Superior temporal gyrus (tissue), 1 donor: ENCODE results near the gene USP13.
"Not testable (repeated sequence)": the region's sequence is repeated elsewhere in the genome, so short reads cannot be mapped to it uniquely, and the experiment has no call there.

ENCODE experiments used
- DNase-seq: peaks from one replicate; pipeline ENCODE4 v3.0.0-alpha.2; 2016; ENCODE audit errors: extremely low spot score

Gene USP13, protein sequence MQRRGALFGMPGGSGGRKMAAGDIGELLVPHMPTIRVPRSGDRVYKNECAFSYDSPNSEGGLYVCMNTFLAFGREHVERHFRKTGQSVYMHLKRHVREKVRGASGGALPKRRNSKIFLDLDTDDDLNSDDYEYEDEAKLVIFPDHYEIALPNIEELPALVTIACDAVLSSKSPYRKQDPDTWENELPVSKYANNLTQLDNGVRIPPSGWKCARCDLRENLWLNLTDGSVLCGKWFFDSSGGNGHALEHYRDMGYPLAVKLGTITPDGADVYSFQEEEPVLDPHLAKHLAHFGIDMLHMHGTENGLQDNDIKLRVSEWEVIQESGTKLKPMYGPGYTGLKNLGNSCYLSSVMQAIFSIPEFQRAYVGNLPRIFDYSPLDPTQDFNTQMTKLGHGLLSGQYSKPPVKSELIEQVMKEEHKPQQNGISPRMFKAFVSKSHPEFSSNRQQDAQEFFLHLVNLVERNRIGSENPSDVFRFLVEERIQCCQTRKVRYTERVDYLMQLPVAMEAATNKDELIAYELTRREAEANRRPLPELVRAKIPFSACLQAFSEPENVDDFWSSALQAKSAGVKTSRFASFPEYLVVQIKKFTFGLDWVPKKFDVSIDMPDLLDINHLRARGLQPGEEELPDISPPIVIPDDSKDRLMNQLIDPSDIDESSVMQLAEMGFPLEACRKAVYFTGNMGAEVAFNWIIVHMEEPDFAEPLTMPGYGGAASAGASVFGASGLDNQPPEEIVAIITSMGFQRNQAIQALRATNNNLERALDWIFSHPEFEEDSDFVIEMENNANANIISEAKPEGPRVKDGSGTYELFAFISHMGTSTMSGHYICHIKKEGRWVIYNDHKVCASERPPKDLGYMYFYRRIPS

DNA sequence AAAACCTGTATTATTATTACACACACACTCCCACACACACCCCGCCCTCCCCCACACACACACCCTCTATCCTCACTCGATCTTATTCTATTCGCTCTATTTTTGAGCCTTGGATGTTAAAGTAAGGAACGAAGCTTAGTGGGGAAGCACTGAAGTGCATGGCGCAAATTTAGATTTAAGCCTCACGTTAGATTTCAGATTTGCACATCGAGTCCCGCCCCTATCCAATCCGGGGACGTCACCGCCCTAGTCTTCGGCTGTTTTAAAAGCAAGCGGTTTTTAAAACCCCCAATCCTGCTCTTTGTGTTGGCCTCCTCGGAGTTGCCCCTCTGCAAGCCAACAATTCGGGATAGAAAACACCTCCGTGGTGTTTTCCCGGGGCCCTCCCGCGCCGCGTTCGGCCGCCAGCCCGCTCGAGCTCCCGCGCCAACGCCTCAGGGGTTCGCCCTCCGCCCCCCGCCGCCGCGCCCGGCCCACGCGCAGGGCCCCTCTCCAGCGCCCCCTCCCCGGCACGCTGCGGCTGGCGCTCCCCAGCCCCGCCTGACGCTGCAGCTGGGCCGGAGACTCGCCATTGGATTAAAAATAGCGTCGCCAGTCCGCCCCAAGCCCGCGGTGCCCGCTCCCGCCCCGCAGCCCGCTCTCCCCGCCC, at the start of gene USP13:
USP13 (plus strand) TSS at position 594 of the 649 bp plus-strand sequence. CDS start 186 bp downstream, outside the sequence.
- DNase-seq, result peak; percentile 82

DNA sequence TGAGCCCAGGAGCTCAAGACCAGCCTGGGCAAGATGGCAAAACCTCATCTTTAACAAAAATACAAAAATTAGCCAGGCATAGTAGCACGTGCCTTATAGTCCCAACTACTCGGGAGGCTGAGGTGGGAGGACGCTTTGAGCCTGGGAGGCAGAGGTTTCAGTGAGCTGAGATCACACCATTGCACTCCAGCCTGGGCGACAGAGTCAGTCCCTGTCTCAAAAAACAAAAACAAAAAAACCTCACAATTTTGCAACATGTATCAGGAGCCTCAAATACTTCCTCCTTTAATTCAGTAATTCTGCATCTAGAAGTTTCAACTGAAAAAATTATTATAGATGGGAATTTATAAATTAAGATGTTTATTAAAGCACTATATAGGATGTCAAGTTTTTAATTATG, 49.5 kb upstream of the USP13 start:
- no peak for DNase-seq

DNA sequence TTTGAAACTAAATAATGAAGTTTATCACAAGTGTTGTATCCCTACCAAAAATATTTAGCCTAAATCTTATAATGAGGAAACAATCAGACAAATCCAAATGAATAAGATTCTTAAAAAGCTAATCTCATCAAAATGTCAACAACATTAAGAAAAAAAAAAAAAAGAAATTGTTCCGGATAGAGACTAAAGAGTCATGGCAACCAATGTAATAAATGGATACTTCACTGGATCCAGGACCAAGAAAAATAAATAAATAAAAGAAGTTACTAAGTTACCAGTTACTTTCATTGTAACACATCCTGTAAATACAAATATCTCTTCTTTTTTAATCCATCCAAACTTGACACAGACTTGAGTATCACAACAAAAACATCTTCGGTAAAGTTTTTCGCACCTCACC, 49.0 kb upstream of the USP13 start:
- DNase-seq, result no peak

DNA sequence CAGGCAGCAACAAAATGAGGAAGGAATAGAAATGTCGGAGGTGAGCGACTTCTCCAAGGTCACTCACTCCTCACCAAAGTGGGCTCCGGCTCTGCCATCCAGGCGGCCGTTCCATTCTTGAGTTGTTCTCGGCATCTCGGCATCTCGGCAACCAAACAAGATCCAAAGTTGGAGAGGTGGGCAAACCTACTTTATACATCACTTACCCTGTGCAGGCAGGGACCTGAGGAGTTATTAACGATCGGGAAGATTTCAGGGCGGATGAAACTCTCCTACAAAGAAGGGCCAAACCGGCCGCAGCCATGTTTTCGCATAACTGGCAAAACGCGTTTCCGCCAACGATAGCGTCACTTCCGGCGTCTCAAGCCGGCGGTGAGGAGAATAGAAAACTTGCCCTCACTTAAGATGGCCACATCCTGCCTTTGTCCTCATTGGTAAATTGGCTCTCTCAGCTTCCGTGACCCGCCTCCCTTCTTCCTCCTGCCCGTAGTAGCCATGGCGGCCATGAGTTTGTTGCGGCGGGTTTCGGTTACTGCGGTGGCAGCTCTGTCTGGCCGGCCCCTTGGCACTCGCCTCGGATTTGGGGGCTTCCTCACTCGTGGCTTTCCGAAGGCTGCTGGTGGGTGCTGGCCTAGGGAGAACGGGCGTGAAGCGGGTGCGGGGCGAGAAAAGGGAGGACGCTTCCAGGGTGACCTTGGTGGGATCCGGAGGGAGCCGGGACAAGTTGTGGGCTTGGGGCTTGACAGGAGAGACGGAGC, 48.3 kb upstream of the USP13 start, which contains the start of the genes MRPL47 and NDUFB5:
MRPL47 (minus strand) TSS at position 318 of the 758 bp plus-strand sequence; CDS start at position 304, 14 bp downstream.
NDUFB5 (plus strand) TSS at position 474 of the 758 bp plus-strand sequence; CDS start at position 496, 22 bp downstream.
- peak; percentile 100 for DNase-seq

DNA sequence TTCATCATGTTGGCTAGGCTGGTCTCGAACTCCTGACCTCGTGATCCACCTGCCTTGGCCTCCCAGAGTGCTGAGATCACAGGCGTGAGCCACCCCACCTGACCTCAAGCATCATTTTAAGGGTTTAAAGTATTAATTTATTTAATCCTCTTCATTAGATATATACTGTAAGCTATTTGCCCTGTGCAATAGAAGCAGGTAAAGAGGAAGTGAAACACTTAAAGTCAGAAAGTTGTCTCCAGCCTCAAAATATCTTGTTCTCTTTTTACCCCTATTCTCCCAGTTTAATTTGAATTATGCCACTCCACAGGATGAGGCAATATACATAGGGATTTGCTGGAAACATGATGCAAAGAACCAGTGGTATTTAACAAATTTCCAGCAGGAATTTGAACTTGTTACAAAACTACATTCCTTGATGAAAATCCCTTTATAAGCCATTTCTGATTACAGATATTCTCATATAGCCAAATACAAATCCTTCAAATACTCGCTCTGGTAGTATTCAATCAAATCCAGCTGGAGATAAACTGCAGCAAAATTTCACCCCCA, 46.2 kb upstream of the USP13 start:
- no peak for DNase-seq

DNA sequence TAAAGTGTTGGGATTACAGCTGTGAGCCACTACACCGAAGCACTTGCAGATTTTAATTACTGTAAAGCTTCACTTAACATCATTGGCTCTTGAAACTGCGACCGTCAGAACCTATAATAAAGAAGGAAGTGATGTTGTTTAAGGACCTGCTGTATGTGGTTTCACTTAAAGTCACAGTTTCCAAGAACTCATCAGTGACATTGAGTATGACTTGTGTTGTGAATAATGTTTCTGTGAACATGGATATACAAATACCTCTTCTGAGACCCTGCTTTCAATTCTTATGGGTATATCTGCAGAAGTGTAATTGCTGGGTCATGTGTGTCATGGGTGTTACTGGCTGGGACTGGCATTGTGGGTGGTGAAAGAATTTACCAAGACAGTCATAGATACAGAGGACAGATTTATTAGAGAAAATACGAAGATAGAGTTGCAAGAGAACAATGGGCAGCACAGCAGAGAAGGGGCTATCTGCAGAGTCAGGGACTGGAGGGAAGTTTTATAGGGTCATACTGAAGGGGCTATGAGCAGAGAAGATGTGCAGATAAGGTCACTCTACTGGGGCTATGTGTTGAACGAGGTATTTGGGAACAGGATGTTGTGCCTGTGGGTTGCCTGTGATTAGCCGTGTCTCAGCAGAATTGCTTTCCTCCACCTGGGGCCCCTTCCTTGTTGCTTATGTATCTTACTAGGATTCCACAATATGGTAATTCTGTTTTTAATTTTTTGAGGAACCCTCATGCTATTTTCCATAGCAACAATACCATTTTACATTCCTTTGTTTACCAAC, 43.7 kb upstream of the USP13 start:
- no peak for DNase-seq

DNA sequence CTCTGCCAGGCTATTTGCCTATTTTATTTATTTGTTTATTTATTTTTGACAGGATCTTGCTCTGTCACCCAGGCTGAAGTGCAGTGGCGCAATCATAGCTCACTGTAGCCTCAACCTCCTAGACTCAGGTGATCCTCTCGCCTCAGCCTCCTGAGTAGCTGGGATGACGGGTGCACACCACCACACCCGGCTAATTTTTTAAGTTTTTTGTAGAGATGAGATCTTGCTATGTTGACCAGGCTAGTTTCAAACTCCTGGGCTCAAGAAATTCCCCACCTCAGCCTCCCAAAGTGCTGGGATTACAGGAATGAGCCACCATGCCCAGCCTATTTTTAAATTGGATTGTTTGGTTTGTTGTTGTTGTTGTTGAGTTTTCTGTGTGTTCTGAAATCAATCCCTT, 42.8 kb upstream of the USP13 start:
- DNase-seq, result no peak

DNA sequence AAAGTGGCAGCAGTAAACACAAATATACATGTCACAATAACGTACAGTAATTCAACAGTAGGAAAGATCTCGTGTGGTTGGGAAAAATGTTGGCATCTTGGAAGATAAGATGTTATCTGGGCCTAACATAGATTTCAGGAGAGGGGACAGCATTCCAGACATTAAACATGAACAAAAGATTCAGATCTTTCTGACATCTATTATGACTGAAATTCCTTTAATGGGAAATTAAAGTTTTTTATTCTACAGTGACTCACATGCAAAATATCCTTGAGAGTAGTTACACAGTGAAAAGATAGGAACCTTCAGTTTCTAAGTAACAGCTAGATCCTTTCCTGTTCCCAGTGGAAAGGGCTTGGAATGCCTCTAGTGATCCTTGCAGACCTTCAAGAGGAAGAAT, 39.0 kb upstream of the USP13 start:
- DNase-seq, result no peak

DNA sequence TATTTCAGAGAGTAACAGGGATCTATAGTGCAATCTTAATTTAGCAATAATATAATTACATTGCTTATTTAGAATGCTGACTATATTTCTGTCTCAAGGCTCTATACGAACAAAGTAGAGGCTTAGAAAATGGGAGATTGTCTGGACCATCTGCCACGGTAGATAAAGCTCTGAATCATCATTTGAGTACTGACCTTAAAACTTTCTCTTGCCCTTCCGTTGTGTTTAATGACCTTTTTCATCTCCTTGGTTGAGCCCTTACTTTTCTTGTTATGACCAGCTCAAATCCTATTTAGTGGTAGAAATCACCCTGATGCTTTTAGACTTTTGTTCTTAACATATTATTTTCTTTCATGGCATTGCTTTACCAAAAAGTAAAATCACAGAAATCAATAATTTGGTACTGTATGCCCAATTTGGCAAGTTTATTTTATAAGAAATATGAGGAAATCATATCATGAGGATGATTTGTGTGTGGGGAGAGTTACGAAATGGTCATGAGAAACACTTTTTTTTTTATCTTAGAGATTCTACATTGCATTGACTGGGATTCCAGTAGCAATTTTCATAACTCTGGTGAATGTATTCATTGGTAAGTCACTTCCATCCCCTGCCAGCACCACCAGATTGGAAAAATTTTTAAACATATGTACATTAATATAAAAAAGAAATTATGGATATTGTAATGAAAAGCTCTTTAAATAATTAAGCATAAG, 37.2 kb upstream of the USP13 start:
- no peak for DNase-seq

DNA sequence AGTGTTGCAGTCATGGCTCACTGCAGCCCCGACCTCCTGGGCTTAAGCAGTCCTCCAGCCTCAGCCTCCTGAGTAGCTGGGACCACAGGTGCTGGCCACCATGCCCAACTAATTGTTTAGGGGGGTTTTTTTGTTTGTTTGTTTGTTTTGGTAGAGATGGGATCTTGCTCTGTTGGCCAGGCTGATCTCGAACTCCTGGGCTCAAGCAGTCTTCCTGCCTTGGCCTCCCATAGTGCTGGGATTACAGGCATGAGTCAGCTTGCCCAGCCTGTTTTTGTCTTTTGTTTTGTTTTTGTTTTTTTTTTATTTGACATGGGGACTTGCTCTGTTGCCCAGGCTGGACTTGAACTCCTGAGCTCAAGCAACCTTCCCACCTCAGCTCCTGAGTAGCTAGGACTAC, 30.8 kb upstream of the USP13 start:
- no peak for DNase-seq

DNA sequence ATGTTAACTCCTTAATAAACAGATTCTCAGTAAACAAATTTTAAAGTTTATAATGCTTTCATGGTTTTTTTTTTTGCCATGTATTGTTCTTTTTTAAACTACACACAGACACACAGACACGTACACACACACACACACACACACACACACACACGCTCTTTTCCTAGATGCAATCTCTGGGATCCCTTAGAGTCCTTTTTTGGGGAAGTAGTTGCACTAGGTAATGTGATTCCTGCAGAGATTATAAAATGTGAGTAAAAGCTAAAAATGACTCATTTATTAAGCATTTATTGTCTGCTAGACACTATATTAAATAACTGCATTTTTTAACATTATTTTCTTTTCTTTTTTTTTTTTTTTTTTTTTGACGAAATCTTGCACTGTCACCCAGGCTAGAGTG, 28.4 kb upstream of the USP13 start:
- DNase-seq, result no peak

DNA sequence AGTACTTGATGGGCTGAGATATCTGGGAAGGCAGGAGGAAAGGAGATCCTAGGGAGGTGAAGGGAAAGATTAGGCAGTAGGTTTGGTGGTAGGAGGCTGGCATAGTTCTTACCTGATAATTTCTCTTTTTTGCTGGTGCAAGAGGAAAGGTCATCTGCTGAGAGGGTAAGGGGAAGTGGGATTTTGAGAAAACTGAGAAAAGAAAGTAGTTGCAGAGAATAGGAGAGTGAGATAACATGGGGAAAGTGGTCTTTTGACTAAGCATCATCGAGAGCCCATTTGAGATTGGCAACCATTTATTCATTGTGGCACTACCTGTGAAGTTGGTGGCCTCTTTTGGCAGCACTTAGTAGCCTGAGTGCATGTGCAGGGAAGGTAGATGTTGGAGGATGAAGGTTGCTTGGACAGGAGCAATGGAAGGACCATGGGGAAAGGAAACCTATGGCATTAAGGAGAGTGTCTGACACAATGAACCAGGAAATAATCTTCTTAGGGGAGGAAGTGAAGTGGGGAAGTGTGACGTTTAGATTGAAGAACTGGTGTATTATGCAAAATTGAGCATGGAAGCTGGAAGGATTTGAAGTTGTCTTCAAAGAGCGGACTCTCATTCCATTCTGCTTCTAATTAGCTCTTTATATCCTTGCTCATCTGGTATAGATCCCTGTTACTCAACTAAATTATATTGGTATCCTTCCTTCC, 21.9 kb upstream of the USP13 start:
- no peak for DNase-seq

DNA sequence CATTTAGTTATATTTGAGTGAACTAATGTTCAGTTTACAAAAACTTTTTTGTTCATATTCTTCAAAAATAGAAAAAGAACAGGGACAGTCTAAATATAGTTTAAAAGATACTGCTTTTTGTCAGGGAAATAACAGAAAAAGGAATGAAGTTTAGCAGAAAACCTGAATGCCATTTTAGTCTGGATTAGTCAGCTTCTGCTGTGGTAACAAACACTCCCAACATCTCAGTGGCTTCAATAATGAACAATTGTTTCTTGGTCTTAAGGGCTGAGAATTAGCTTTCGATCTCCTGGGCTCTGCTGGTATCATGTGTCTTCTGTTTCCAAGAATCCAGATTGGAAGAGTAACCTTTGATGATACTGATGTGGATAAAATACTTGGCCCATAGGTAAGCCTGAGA, 12.4 kb upstream of the USP13 start:
- no peak for DNase-seq

DNA sequence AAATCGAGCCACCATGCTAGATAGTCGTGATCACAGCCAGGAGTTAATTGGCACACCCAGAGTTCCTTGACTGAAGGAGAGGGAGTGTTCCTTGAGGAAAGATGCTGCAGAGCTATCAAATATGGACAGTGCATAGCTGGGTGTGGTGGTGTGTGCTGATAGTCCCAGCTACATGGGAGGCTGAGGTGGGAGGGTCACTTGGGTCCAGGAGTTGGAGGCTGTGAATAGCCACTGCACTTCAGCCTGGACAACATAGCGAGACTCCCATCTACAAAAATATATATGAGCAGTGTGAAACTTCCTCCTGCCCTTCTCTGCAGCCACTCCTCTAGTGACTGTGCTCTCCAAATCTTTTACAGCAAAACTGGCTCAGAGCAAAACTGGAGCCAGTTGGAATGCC, 10.0 kb upstream of the USP13 start:
- DNase-seq, result no peak

DNA sequence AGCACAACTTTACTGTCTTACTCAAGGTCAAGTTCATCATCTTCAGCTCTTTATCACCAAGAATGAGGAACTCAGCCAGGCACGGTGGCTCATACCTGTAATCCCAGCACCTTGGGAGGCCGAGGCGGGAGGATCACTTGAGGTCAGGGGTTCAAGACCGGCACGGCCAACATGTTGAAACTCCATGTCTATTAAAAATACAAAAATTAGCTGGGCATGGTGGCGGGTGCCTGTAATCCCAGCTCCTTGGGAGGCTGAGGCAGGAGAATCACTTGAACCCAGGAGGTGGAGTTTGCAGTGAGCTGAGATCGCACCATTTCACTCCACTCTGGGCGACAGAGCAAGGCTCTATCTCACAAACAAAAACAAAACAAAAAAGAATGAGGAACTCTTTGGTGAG, 9.0 kb upstream of the USP13 start:
- not testable (repeated sequence) for DNase-seq

DNA sequence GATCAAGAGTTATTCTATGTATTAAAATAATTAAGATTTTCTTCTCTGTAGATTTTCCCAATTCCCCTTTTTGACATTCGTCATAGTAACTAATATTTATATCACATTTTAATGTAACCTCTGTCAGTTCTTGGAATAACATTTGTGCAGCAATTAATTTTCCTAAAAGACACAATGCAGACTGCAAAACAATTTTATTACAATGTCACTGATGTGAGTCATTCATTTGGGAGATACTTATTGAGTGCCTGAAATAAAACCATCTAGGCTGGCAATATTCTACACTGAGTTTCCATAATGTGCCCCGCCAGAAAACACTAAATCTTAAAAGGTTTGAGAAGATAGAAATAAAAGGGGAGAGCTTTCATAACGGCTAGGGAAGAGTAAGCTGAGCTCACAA, 6.7 kb upstream of the USP13 start:
- no peak for DNase-seq

DNA sequence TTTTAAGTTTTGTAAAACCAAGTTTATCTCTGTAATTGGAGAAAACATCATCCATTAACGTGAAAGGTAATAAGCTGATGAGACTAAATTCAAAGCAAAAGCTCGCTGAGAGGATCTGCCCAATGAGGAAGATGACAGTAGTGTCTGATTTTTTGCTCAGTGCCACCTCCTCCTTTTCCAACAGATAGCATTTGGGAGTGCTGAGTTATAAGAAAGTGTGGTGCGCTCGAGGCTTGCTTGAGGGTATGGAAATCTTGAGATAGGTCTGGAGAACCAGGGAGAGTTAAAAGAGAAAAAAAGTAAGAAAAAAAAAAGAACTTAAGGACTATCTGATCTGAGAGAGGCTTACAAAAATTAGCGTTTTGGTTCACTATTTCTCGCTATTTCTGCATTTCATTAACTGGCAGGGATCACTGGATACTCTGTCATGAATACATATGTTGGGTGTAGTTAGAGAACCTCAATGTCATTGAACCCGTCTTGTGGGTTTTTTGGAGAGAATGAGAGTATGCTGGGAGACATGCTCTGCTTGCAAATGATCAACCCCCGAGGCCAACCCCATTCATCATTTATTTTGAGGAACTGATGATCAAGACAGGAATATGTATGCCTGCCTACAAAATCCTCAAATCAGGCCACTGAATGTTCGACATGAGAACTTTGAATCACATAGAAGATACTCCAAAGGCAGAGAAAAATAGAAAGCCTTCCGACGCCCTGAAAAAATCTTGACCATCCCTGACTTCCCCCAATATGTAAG, 973 bp upstream of the USP13 start:
- DNase-seq, result peak; percentile 76

DNA sequence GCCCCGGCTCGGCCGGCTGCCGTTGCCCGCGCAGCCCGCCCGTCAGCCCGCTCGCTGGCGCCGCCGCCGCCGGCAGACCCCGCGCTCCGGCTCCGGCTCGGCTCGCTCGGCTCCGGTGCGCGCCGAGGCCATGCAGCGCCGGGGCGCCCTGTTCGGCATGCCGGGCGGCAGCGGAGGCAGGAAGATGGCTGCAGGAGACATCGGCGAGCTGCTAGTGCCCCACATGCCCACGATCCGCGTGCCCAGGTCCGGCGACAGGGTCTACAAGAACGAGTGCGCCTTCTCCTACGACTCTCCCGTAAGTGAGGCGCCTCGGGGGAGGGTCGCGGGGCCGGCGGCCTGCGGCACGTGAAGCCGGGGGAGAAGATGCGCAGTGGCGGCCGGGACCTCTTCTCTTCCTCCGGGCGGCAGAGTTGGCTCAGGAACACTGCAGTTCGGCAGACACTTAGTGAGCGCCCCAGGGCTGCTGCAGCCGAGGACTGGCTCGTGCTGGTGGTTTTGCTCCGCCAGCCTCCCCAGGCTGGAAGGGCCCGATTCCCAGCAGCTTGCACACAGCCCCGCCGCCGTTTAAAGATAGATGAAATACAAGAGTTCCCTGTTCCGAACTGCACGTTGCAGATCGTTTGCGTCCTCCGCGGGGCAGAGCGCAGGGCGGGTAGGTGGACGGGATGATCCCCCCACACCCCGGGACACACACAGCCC, 407 bp downstream of the USP13 start:
- peak; percentile 75 for DNase-seq
